Erythroblast (primary cell): ENCODE results near the gene C1QTNF1.

Source experiments
- GATA1 ChIP-seq: IDR thresholded peaks from 2 replicates; pipeline ENCODE4 v1.6.1; 2011; ENCODE audit warnings: low read depth, mild to moderate bottlenecking, control low read depth, low read length, moderate library complexity
- POLR2A ChIP-seq: IDR thresholded peaks from 2 replicates; pipeline ENCODE4 v1.6.1; 2011; ENCODE audit warnings: mild to moderate bottlenecking, low read length

- TF ChIP-seq POLR2A = no peak
- no peak for TF ChIP-seq GATA1
Observed at GRCh38 chr17:78998311-78999055, 25.5 kb upstream of the C1QTNF1 start.
